Activated naive CD8-positive, alpha-beta T cell treated with anti-CD3 and anti-CD28 coated beads, Interleukin-2, amount 10 ng/mL, durations not matched to agents 7 days and 5 days (primary cell): ENCODE data around the gene MGAT1. TPM values are rescaled to one million over a fixed set of nuclear protein-coding genes. Genes with fewer than 3 reads are reported as not detected.
"Not testable (repeated sequence)": the region's sequence is repeated elsewhere in the genome, so short reads cannot be mapped to it uniquely, and the experiment has no call there.

ENCODE experiments used
- ATAC-seq: fragments of 150-1000 bp; cut with Tn5 transposase; one replicate; pipeline ENCODE4 v1.10.0; 2021; ENCODE audit warnings: low read depth, moderate library complexity
- POLR2A ChIA-PET: fragments of 350-600 bp; sonication (Branson Sonifier 250); formaldehyde crosslinking; loops from one replicate; lab custom pipeline; 2021; ENCODE audit warnings: antibody characterized with exemption; lab: Charles Lee
- DNase-seq: peaks from one replicate; pipeline ENCODE4 v3.0.0; 2021
- H3K27ac Mint-ChIP-seq: one replicate; pipeline ENCODE4 v1.8.0; 2022; ENCODE audit warnings: mild to moderate bottlenecking, mixed read lengths
- H3K27me3 Mint-ChIP-seq: one replicate; pipeline ENCODE4 v1.8.0; 2022; ENCODE audit warnings: mild to moderate bottlenecking, moderate library complexity, mixed read lengths
- H3K36me3 Mint-ChIP-seq: one replicate; pipeline ENCODE4 v1.8.0; 2021; ENCODE audit warnings: mild to moderate bottlenecking, mixed read lengths
- H3K4me1 Mint-ChIP-seq: one replicate; pipeline ENCODE4 v1.8.0; 2021; ENCODE audit warnings: mixed read lengths
- H3K4me3 Mint-ChIP-seq: one replicate; pipeline ENCODE4 v1.8.0; 2022; ENCODE audit warnings: mild to moderate bottlenecking, moderate library complexity, mixed read lengths
- H3K9me3 Mint-ChIP-seq: one replicate; pipeline ENCODE4 v1.8.0; 2021; ENCODE audit warnings: mixed read lengths
- total RNA-seq, 2 experiments: library from RNA; stranded (reverse); gene quantifications; one replicate each; pipeline ENCODE4 v1.2.3, GENCODE V29; 2021

Gene MGAT1
- total RNA-seq, 2 experiments from 2014 or later, result 177 to 186 TPM

DNA sequence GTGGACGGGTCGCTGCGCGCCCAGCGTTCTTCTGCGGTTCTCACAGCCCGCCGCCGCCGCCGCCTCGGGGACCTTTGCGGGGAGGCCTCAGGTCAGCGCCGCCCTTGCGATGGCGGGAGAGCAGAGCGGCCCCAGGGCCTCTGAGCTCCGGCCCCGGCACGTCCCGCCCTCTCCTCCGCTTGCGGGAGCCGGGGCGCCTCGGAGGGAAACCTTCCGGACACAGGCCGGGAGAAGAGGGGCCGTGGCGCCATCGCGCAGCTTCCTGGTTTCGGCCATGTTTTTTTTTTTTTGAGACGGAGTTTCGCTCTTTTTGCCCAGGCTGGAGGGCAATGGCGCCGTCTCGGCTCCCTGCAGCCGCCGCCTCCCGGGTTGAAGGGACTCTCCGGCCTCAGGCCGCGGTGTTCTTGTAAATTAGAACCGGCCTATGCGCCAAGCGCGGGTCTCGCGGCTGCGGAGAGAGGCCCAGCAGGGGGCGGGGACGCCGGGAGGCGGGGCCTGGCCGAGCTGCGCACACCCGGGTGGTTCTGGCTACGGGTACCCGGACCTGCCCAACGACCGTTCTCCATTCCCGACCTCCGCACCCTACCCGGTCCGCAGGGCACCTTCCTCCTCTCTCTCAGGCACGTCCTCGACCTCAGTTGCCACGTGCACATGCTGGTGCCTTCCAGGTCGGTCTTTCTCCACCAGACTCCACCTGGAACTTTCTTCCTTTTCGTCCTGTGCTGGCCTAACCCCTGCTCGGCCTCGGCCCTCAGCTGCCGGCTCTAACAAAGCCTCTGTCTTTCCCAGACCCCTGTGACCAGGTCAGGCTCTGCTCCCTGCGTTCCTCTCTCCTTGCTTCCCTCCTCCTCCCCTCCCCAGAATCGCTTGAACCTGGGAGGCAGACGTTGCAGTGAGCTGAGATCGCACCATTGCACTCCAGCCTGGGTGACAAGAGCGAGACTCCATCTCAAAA is 28.8 kb upstream of the MGAT1 start:
- DNase-seq, result peak; percentile 87
- Mint-ChIP-seq H3K4me3 (peak overlapping the region; percentile 98), H3K9me3 (no peaks in the 10 kb centered on the region), H3K27ac (peak overlapping the region; percentile 97), H3K36me3 (peaks cover 39% of the 10 kb centered on the region), H3K27me3 (no peaks in the 10 kb centered on the region), H3K4me1 (peaks cover 30% of the 10 kb centered on the region)
- POLR2A ChIA-PET, result interaction anchor here (0.6 to 4.9 kb wide), 17 partner anchors 8 to 430 kb away, joined by 3 to 170 read pairs (median 8); partner anchors contain the start of genes MGAT1, TRIM41, TRIM52 and ZFP62
- ATAC-seq, result peak; percentile 68

DNA sequence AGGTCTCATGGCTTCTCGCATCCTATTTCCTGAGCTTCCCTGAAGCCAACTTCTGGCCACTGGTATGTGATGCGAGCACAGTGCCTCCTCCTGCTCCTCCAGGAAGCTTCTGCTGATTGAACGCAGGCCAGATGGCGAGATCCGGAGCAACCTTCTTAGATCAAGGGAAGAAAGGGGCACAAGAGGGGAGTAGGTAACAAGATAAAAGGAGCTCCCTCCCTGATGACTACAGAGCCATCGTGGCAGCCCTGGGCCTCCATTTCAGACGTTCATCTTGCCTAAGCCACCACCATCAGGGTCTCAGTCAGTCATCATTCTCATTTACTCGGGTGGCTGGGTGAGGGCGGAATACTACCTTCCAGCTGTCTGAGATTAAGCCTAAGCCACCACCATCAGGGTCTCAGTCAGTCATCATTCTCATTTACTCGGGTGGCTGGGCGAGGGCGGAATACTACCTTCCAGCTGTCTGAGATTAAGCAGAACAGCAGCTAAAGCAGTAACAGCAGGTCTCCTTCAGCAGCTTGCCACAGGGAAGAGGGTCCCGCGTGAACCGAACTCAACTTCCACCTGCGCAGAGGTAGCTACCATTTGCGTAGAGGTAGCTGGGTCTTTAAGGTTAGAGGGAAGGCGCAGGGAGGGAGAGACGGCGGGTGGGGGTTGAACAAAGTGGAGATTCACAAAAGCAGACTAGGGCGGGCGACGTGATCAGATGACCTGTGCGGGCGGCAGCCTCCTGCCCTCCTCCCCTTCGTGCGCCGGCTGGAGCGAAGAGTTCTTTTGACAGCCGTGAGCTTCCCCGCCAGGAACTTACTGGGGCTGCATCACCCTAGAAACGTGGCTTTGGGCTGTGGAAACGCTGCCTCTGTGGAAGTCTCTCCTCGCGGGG is 27.9 kb upstream of the MGAT1 start:
- peaks cover 37% of the 10 kb centered on the region for H3K36me3 Mint-ChIP-seq
- H3K27ac Mint-ChIP-seq, result peak overlapping the region; percentile 97
- POLR2A ChIA-PET, result interaction anchor here (0.7 to 4.9 kb wide), 16 partner anchors 9 to 431 kb away, joined by 3 to 170 read pairs (median 8); partner anchors contain the start of genes MGAT1, TRIM41, TRIM52 and ZFP62
- DNase-seq, result peak; percentile 52
- H3K9me3 Mint-ChIP-seq, result no peaks in the 10 kb centered on the region
- ATAC-seq, result peak; percentile 71
- peak overlapping the region; percentile 98 for H3K4me3 Mint-ChIP-seq
- H3K4me1 Mint-ChIP-seq, result peaks cover 28% of the 10 kb centered on the region
- H3K27me3 Mint-ChIP-seq, result no peaks in the 10 kb centered on the region

DNA sequence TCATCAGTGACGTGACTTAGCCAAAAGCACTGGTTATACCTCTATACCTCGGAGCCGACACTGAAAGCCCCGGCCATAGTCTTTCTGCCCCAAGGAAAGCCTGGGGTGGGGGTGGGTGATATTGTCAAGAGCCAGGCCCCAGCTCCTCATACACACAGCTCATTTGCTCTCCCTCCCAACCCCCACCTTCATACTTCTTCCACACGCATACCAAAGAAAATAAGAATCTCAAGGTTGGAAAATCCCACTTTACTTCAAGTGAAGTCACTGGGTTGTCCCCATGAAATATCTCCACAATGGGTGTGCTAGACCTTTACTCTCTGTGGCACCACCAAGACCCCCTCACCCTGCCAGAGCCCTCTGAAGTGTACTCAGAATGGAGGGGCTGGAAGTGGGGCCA is 27.1 kb upstream of the MGAT1 start:
- peaks cover 31% of the 10 kb centered on the region for H3K36me3 Mint-ChIP-seq
- peaks cover 27% of the 10 kb centered on the region for H3K4me1 Mint-ChIP-seq
- H3K4me3 Mint-ChIP-seq, result peak overlapping the region; percentile 98
- H3K27me3 Mint-ChIP-seq, result no peaks in the 10 kb centered on the region
- H3K9me3 Mint-ChIP-seq, result no peaks in the 10 kb centered on the region
- POLR2A ChIA-PET, result interaction anchor here (1.0 to 4.9 kb wide), 10 partner anchors 10 to 432 kb away, joined by 3 to 170 read pairs (median 10); partner anchors contain the start of genes MGAT1, TRIM52 and ZFP62
- ATAC-seq, result no peak
- DNase-seq, result no peak
- H3K27ac Mint-ChIP-seq, result peak overlapping the region; percentile 97

DNA sequence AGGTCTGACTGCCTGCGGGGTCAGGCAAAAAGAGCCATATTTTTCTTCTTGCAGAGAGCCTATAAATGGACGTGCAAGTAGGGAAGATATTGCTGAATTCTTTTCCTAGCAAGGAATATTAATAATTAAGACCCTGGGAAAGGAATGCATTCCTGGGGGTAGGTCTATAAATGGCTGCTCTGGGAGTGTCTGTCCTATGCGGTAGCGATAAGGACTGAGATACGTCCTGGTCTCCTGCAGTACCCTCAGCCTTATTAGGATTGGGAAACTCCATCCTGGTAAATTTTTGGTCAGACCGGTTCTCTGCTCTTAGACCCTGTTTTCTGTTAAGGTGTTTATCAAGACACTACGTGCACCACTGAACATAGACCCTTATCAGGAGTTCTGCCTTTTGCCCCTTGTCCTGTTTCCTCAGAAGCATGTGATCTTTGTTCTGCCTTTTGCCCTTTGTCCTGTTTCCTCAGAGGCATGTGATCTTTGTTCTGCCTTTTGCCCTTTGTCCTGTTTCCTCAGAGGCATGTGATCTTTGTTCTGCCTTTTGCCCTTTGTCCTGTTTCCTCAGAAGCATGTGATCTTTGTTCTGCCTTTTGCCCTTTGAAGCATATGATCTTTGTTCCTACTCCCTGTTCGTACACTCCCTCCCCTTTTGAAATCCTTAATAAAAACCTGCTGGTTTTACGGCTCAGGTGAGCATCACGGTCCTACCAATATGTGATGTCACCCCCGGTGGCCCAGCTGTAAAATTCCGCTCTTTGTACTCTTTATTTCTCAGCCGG is 26.3 kb upstream of the MGAT1 start:
- H3K27ac Mint-ChIP-seq, result peak overlapping the region; percentile 69
- peak overlapping the region; percentile 53 for H3K4me3 Mint-ChIP-seq
- peaks cover 23% of the 10 kb centered on the region for H3K4me1 Mint-ChIP-seq
- ATAC-seq, DNase-seq, H3K27me3 Mint-ChIP-seq, H3K9me3 Mint-ChIP-seq: not testable (repeated sequence)
- POLR2A ChIA-PET, result interaction anchor here (1.3 to 4.9 kb wide), 4 partner anchors 12 to 35 kb away, joined by 3 to 170 read pairs (median 72); partner anchors contain the start of gene MGAT1
- H3K36me3 Mint-ChIP-seq, result peaks cover 23% of the 10 kb centered on the region

DNA sequence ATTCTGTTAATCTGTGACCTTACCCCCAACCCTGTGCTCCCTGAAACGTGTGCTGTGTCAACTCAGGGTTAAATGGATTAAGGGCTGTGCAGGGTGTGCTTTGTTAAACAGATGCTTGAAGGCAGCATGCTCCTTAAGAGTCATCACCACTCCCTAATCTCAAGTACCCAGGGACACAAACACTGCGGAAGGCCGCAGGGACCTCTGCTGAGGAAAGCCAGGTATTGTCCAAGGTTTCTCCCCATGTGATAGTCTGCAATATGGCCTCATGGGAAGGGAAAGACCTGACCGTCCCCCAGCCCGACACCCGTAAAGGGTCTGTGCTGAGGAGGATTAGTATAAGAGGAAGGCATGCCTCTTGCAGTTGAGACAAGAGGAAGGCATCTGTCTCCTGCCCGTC is 24.8 kb upstream of the MGAT1 start:
- not testable (repeated sequence) for DNase-seq, H3K27me3 Mint-ChIP-seq, H3K27ac Mint-ChIP-seq, H3K9me3 Mint-ChIP-seq, H3K4me3 Mint-ChIP-seq, ATAC-seq
- Mint-ChIP-seq H3K4me1 (peaks cover 15% of the 10 kb centered on the region), H3K36me3 (peaks cover 21% of the 10 kb centered on the region)
- POLR2A ChIA-PET, result interaction anchor here (1.3 kb wide), 1 partner anchor 11 kb away, joined by 3 read pairs; no protein-coding TSS in a partner anchor

DNA sequence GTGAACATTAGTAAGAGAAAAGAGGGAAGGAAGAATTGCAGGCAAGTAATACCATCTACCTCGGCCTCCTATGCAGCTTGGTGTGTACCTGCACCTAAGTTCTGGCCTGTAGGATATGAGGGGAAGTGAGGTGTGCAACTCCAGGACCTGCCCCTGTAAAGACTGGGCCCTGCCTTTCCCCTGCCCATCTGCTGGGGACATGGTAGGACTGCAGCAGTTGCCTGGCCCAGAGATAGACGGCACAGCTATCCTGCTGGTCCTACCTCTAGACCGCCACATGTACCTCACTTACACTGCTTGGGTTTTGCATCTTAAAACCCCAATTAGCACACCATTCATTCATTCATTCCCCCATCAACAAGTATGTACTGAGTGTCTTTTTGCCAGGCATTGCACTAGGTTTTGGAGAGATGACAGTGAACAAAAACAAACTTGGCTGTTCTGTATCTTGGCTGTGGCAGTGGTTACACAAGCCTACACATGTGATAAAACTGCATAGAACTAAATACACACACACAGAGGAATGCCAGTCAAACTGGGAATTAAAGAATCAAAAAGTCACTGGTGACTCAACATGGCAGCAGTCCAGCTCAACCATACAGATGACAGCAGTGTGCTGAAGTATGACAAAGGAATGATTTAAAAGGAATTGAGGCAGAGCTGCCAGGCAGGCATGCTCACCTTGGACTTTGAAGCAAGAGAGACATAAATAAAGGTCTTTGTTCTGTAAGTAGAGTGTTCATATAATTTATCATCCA is 23.3 kb upstream of the MGAT1 start:
- H3K9me3 Mint-ChIP-seq, result no peaks in the 10 kb centered on the region
- H3K36me3 Mint-ChIP-seq, result peaks cover 17% of the 10 kb centered on the region
- H3K27me3 Mint-ChIP-seq, result no peaks in the 10 kb centered on the region
- ATAC-seq (no peak), DNase-seq (no peak)
- no peak overlapping the region for H3K27ac Mint-ChIP-seq
- no peak overlapping the region for H3K4me3 Mint-ChIP-seq
- POLR2A ChIA-PET, result interaction anchor here (1.3 to 2.4 kb wide), 2 partner anchors 10 to 15 kb away, joined by 3 to 9 read pairs; no protein-coding TSS in a partner anchor
- H3K4me1 Mint-ChIP-seq, result peaks cover 15% of the 10 kb centered on the region

DNA sequence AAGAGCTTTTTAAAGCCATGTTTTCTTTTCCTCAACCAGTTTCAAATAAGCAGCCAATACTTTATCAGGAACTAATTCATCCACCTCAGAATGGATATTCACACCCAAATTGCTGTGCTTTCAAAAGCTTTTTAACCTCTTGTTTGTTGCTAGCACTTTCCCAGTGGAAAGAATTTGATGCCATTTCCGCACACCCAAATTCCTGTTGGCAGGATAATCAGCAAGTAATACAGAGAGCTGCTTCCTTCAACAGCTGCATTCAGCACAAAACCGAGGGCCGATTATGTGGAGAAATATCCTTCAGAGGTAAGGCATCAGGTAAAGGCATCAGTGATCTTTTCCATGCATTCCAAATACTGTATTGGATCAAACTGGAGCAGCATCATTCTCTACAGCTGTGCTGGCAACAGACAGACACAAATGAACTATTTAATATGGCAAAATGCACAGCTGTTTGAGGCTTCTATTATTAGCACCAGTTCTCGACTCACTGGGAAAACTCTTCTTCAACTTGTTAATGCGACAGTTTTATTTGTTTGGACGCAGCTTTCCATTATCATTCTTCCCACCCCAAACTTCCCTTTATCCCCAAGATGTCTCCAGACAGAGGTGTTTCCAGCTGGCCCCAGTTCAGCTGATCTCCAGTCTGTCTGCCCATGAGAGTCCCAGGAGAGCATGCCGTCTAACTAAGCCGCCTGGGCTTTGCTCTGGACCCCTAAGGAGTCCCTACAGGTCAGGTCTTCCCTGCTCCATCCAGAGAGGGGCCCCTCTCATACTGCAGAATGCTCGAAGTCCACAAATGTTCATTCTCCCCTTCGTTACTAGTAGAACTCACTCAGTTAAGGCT is 22.2 kb upstream of the MGAT1 start:
- H3K27ac Mint-ChIP-seq, result no peak overlapping the region
- H3K36me3 Mint-ChIP-seq, result peaks cover 9% of the 10 kb centered on the region
- H3K9me3 Mint-ChIP-seq, result no peaks in the 10 kb centered on the region
- ATAC-seq, result no peak
- no peak overlapping the region for H3K4me3 Mint-ChIP-seq
- no peaks in the 10 kb centered on the region for H3K27me3 Mint-ChIP-seq
- peaks cover 9% of the 10 kb centered on the region for H3K4me1 Mint-ChIP-seq
- DNase-seq, result no peak
- POLR2A ChIA-PET, result interaction anchor here (0.9 to 2.4 kb wide), 2 partner anchors 14 to 21 kb away, joined by 3 to 9 read pairs; no protein-coding TSS in a partner anchor

DNA sequence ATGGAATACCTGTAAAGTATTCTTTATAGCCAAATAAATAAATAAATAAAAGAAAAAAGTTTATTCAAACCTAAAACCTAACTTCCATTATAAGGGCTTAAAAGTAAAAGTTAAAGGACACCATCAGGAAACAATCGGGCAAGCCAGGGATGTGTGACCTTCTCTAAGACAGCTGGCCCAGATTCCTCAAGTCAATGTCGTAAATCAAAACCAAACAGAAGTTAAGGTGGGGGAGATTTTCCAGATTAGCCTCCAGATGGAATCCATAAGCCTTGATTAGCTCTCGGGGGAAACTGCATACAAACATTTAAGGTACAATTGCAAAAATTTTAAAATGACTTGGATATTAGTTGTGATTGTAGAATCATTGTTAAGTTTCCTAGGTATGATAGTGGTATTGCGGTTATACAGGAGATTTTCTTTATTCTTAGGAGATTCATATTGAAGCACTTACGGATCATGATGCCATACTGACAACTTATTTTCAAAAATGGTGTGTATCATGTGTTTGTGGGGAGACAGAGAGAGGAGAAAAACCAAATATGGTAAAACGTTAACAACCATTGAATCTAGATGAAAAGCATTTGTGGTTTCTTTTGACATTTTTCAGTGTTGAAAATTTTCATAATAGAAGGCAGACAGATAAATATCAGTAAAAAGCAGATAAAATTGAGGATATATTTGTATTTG is 21.5 kb upstream of the MGAT1 start:
- Mint-ChIP-seq H3K4me1 (peaks cover 3% of the 10 kb centered on the region), H3K27me3 (no peaks in the 10 kb centered on the region), H3K4me3 (no peak overlapping the region), H3K27ac (no peak overlapping the region), H3K36me3 (peaks cover 3% of the 10 kb centered on the region), H3K9me3 (no peaks in the 10 kb centered on the region)
- DNase-seq, result no peak
- POLR2A ChIA-PET, result interaction anchor here (0.7 to 1.2 kb wide), 3 partner anchors 14 to 438 kb away, joined by 3 read pairs; no protein-coding TSS in a partner anchor
- ATAC-seq, result no peak

DNA sequence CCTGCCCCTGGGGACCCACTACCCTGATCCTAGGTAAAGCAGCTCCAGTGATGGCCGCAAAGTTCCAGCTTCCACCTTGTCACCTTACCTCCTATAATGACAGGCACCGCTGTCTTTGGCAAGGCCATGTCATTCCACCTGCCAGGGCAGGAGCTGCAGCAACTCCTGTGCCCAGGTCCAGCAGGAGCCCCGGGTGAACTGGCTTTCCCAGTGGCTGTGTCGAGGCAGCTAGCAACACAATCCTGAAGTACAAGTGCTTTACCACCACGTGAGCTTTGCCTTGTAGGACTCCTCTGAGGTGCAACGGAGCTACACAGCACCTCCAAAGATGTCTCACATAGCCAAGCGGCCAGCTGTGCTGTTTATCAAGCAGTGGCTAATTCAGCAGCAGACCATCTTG is 20.7 kb upstream of the MGAT1 start:
- ATAC-seq, result no peak
- Mint-ChIP-seq H3K4me3 (no peak overlapping the region), H3K4me1 (peaks cover 4% of the 10 kb centered on the region), H3K36me3 (peaks cover 1% of the 10 kb centered on the region), H3K9me3 (no peaks in the 10 kb centered on the region), H3K27me3 (no peaks in the 10 kb centered on the region), H3K27ac (no peak overlapping the region)
- DNase-seq, result no peak
- POLR2A ChIA-PET, result interaction anchor here (0.7 to 1.2 kb wide), 2 partner anchors 13 to 439 kb away, joined by 3 read pairs; no protein-coding TSS in a partner anchor

DNA sequence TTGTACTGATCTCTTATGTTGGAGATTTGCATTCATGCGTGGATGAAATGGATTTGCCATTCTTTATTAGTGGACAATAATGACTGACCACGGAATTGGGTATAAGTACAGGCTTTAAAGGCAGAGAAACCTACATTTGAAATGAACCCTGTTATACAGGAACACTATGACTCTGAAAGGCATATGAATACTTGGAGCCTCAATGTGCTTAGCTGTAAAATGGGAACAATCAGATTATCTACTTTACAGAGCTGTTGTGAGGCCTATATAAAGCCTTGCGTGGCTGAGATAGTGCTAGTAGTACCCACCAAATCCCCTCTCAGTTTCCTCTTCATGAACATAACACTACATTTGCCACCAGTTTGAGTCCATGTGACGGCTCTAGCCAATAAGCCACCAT is 18.9 kb upstream of the MGAT1 start:
- Mint-ChIP-seq H3K4me1 (peaks cover 11% of the 10 kb centered on the region), H3K27me3 (no peaks in the 10 kb centered on the region), H3K4me3 (no peak overlapping the region), H3K9me3 (no peaks in the 10 kb centered on the region), H3K27ac (no peak overlapping the region), H3K36me3 (peaks cover 1% of the 10 kb centered on the region)
- ATAC-seq (no peak), DNase-seq (no peak)
- POLR2A ChIA-PET, result interaction anchor here (1.1 kb wide), 1 partner anchor 9 kb away, joined by 3 read pairs; no protein-coding TSS in a partner anchor
